Measurements from ENCODE around the gene GPR26. TPM values are rescaled to one million over a fixed set of nuclear protein-coding genes. Genes with fewer than 3 reads are reported as not detected.

GPR26 gene, protein sequence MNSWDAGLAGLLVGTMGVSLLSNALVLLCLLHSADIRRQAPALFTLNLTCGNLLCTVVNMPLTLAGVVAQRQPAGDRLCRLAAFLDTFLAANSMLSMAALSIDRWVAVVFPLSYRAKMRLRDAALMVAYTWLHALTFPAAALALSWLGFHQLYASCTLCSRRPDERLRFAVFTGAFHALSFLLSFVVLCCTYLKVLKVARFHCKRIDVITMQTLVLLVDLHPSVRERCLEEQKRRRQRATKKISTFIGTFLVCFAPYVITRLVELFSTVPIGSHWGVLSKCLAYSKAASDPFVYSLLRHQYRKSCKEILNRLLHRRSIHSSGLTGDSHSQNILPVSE
- total RNA-seq = 13.8 TPM

DNA sequence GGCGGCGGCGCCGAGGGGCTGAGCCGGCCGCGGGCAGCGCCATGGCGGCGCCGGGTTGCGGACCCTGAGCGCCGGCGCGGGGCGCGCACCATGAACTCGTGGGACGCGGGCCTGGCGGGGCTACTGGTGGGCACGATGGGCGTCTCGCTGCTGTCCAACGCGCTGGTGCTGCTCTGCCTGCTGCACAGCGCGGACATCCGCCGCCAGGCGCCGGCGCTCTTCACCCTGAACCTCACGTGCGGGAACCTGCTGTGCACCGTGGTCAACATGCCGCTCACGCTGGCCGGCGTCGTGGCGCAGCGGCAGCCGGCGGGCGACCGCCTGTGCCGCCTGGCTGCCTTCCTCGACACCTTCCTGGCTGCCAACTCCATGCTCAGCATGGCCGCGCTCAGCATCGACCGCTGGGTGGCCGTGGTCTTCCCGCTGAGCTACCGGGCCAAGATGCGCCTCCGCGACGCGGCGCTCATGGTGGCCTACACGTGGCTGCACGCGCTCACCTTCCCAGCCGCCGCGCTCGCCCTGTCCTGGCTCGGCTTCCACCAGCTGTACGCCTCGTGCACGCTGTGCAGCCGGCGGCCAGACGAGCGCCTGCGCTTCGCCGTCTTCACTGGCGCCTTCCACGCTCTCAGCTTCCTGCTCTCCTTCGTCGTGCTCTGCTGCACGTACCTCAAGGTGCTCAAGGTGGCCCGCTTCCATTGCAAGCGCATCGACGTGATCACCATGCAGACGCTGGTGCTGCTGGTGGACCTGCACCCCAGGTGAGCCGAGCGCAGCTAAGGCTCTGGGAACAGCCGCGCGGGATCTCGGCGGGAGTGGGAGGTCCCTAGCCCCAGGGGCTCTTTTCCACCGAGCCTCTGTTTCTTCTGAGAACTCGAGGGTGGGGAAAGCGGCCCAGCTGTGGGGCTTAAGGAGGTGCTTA is at the start of gene GPR26:
Gene GPR26, plus strand, starts transcription at position 38 of the 919 bp plus-strand sequence. Its CDS starts 53 bp downstream, at position 91.

Other genes with a start within 250 kb of the GPR26 start
- 4.8 TPM for gene CPXM2, start 225.5 kb downstream of the GPR26 start, total RNA-seq

All from diencephalon (tissue), 1 donor.